ENCODE results near the gene BCS1L. TPM values are rescaled to one million over a fixed set of nuclear protein-coding genes. Genes with fewer than 3 reads are reported as not detected.

The BCS1L gene
- total RNA-seq, 1 experiment from 2014 or later = 38.8 TPM

DNA sequence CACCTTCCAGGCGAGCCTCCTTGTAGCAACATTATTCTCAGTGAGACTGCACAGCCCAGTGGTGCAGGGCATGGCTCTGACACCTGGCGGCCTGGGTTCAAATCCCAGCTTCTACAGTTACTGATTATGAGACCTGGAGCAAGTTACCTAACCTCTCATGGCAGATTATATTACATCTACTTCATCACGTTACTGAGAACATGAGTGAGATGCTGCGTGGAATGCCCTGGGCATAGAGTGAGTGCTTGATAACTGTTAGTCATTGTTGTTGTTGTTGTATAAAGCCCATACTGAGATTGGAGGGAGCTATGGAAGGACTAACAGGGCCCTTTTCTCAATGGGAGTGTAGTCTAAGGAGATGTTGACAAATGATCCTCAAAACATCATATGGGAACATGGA is 33.1 kb upstream of the BCS1L start:
- POLR2A ChIA-PET (ENCODE audit: unreplicated experiment) = no interaction called here
- CTCF ChIA-PET = no interaction called here
- Histone ChIP-seq H3K27ac (no peak overlapping the region), H3K36me3 (ENCODE audit: low read depth) (no peaks in the 10 kb centered on the region), H3K79me2 (ENCODE audit: low read depth) (no peaks in the 10 kb centered on the region), H3F3A (ENCODE audit: insufficient read depth, low read depth) (no peaks in the 10 kb centered on the region), H3K4me1 (replicated peaks; ENCODE audit: insufficient read depth) (no peaks in the 10 kb centered on the region), H3K4me3 (no peak overlapping the region), H3K4me2 (no peak overlapping the region), H2AFZ (no peak overlapping the region), H3K9me3 (ENCODE audit: insufficient read depth, low read depth) (no peaks in the 10 kb centered on the region), H4K20me1 (ENCODE audit: insufficient read depth) (no peaks in the 10 kb centered on the region), H3K9me2 (ENCODE audit: insufficient read depth) (no peaks in the 10 kb centered on the region), H3K27me3 (ENCODE audit: insufficient read depth, low read depth) (no peaks in the 10 kb centered on the region)
- DNase-seq = no peak
- BruUV-seq (replicated peaks) = no TSS peak
- TF ChIP-seq, protein P1, sequence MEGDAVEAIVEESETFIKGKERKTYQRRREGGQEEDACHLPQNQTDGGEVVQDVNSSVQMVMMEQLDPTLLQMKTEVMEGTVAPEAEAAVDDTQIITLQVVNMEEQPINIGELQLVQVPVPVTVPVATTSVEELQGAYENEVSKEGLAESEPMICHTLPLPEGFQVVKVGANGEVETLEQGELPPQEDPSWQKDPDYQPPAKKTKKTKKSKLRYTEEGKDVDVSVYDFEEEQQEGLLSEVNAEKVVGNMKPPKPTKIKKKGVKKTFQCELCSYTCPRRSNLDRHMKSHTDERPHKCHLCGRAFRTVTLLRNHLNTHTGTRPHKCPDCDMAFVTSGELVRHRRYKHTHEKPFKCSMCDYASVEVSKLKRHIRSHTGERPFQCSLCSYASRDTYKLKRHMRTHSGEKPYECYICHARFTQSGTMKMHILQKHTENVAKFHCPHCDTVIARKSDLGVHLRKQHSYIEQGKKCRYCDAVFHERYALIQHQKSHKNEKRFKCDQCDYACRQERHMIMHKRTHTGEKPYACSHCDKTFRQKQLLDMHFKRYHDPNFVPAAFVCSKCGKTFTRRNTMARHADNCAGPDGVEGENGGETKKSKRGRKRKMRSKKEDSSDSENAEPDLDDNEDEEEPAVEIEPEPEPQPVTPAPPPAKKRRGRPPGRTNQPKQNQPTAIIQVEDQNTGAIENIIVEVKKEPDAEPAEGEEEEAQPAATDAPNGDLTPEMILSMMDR (conservative IDR thresholded peaks at IDR 0.05) = no peak
- TF ChIP-seq EZH2 (IDR thresholded peaks at IDR 0.05; ENCODE audit: low read depth) = no peak
- intact Hi-C loops (cut with micrococcal nuclease; ENCODE audit: unreplicated experiment) = no loop called here

DNA sequence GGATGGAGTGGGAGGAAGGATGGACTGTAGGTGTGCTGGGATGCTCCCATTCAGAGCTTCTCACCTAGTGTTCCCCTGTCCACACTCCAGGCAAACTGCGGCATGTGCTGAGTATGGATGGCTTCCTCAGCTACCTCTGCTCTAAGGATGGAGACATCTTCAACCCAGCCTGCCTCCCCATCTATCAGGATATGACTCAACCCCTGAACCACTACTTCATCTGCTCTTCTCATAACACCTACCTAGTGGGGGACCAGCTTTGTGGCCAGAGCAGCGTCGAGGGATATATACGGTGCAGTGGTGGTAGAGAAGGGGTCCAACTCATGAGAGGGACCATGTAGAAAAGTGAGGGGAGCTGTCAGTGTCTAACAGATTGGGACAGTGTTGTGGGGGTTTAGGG is 31.5 kb upstream of the BCS1L start:
- H3K9me3 ChIP-seq (ENCODE audit: insufficient read depth, low read depth) = no peaks in the 10 kb centered on the region
- no peak overlapping the region for H3K27ac ChIP-seq
- H3K9me2 ChIP-seq (ENCODE audit: insufficient read depth) = no peaks in the 10 kb centered on the region
- BruUV-seq (replicated peaks) = no TSS peak
- intact Hi-C loops (cut with micrococcal nuclease; ENCODE audit: unreplicated experiment) = no loop called here
- H3K79me2 ChIP-seq (ENCODE audit: low read depth) = no peaks in the 10 kb centered on the region
- no peak for TF ChIP-seq EZH2 (IDR thresholded peaks at IDR 0.05; ENCODE audit: low read depth)
- no peak overlapping the region for H3K4me3 ChIP-seq
- DNase-seq = no peak
- H3K4me1 ChIP-seq (replicated peaks; ENCODE audit: insufficient read depth) = peaks cover 10% of the 10 kb centered on the region; the same call in 1 of the 2 replicates
- CTCF ChIA-PET = no interaction called here
- no peak overlapping the region for H3K4me2 ChIP-seq
- POLR2A ChIA-PET (ENCODE audit: unreplicated experiment) = no interaction called here
- no peaks in the 10 kb centered on the region for H4K20me1 ChIP-seq (ENCODE audit: insufficient read depth)
- no peak overlapping the region for H2AFZ ChIP-seq
- H3K36me3 ChIP-seq (ENCODE audit: low read depth) = no peaks in the 10 kb centered on the region
- H3K27me3 ChIP-seq (ENCODE audit: insufficient read depth, low read depth) = no peaks in the 10 kb centered on the region
- peaks cover 12% of the 10 kb centered on the region; the same call in 1 of the 2 replicates for H3F3A ChIP-seq (ENCODE audit: insufficient read depth, low read depth)

DNA sequence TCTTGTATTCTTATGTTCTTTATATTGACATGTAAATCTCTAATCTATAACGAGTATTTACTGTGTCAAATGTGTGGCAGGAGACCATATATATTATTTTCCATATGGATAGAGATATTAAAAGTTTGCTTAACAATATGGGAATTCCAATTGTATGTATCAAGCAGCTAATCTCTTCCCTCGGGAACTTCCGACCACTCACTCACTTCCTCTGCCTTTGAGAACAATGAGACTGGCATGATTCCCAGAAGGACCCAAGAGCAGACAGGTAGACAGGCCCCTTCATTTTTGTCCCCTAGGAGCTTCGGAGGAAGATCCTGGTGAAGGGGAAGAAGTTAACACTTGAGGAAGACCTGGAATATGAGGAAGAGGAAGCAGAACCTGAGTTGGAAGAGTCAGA is 27.6 kb upstream of the BCS1L start:
- Histone ChIP-seq H2AFZ (no peak overlapping the region), H3K4me1 (replicated peaks; ENCODE audit: insufficient read depth) (peaks cover 10% of the 10 kb centered on the region; the same call in 1 of the 2 replicates), H3F3A (ENCODE audit: insufficient read depth, low read depth) (peaks cover 12% of the 10 kb centered on the region; the same call in 1 of the 2 replicates), H3K27me3 (ENCODE audit: insufficient read depth, low read depth) (no peaks in the 10 kb centered on the region), H3K9me3 (ENCODE audit: insufficient read depth, low read depth) (no peaks in the 10 kb centered on the region), H4K20me1 (ENCODE audit: insufficient read depth) (no peaks in the 10 kb centered on the region), H3K9me2 (ENCODE audit: insufficient read depth) (no peaks in the 10 kb centered on the region), H3K79me2 (ENCODE audit: low read depth) (no peaks in the 10 kb centered on the region), H3K36me3 (ENCODE audit: low read depth) (no peaks in the 10 kb centered on the region), H3K27ac (peak overlapping the region; percentile 44), H3K4me2 (peak overlapping the region; percentile 22; the same call in 1 of the 2 replicates), H3K4me3 (no peak overlapping the region)
- POLR2A ChIA-PET (ENCODE audit: unreplicated experiment) = no interaction called here
- intact Hi-C loops (cut with micrococcal nuclease; ENCODE audit: unreplicated experiment) = no loop called here
- peak in 1 of 2 experiments; percentile 10 for DNase-seq
- no TSS peak for BruUV-seq (replicated peaks)
- CTCF ChIA-PET = no interaction called here
- TF ChIP-seq, protein P1 (conservative IDR thresholded peaks at IDR 0.05) = no peak
- no peak for TF ChIP-seq EZH2 (IDR thresholded peaks at IDR 0.05; ENCODE audit: low read depth)

DNA sequence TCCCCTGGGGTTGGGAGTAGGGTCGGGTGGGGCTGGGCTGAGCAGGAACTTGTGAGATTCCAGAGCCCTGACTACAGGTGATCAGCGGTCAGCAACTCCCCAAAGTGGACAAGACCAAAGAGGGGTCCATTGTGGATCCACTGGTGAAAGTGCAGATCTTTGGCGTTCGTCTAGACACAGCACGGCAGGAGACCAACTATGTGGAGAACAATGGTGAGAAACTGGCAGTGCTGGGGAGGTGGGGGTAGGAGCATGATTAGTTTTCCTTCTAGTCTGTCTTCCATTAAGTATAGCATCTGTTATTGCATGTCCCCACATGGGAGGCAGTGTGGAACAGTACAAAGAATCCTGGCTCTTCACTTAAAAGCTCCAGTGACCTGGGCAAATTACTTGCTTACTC is 23.8 kb upstream of the BCS1L start:
- peaks cover 10% of the 10 kb centered on the region; the same call in 1 of the 2 replicates for H3K4me1 ChIP-seq (replicated peaks; ENCODE audit: insufficient read depth)
- ChIA-PET CTCF (no interaction called here), POLR2A (ENCODE audit: unreplicated experiment) (no interaction called here)
- H3K27me3 ChIP-seq (ENCODE audit: insufficient read depth, low read depth) = no peaks in the 10 kb centered on the region
- intact Hi-C loops (cut with micrococcal nuclease; ENCODE audit: unreplicated experiment) = no loop called here
- BruUV-seq (replicated peaks) = no TSS peak
- H3K9me3 ChIP-seq (ENCODE audit: insufficient read depth, low read depth) = no peaks in the 10 kb centered on the region
- no peak overlapping the region for H3K4me3 ChIP-seq
- H3K36me3 ChIP-seq (ENCODE audit: low read depth) = peaks cover 3% of the 10 kb centered on the region; the same call in 1 of the 2 replicates
- H3K79me2 ChIP-seq (ENCODE audit: low read depth) = no peaks in the 10 kb centered on the region
- no peaks in the 10 kb centered on the region for H4K20me1 ChIP-seq (ENCODE audit: insufficient read depth)
- no peak overlapping the region for H3K4me2 ChIP-seq
- DNase-seq = no peak
- no peaks in the 10 kb centered on the region for H3K9me2 ChIP-seq (ENCODE audit: insufficient read depth)
- peaks cover 12% of the 10 kb centered on the region; the same call in 1 of the 2 replicates for H3F3A ChIP-seq (ENCODE audit: insufficient read depth, low read depth)
- TF ChIP-seq, protein P1 (conservative IDR thresholded peaks at IDR 0.05) = no peak
- no peak for TF ChIP-seq EZH2 (IDR thresholded peaks at IDR 0.05; ENCODE audit: low read depth)
- H2AFZ ChIP-seq = no peak overlapping the region
- H3K27ac ChIP-seq = no peak overlapping the region
